Stomach (tissue), 9 donors: ENCODE results near the gene ITFG2. TPM values are rescaled to one million over a fixed set of nuclear protein-coding genes. Genes with fewer than 3 reads are reported as not detected.

ENCODE experiments used
- DNase-seq, 2 donors: peaks; one replicate each; pipeline versions ENCODE4 v3.0.0 to v3.0.0-alpha.2; 2013 to 2019
- H3K27ac ChIP-seq, 5 donors: fragments of 200-600 bp in 4 of 5; sonication (generic) in 4 of 5; one replicate each; pipeline ENCODE4 v1.5.1; 2013 to 2019; ENCODE audit warnings: mild to moderate bottlenecking in 1 of 5, moderate library complexity in 1 of 5
- H3K27me3 ChIP-seq, 3 donors: fragments of 200-600 bp; sonication (generic); one replicate each; pipeline ENCODE4 v1.5.1; 2017 to 2019; ENCODE audit warnings: mixed run types in 1 of 3
- H3K36me3 ChIP-seq, 4 donors: fragments of 200-600 bp; sonication (generic); 1 replicate in 3 of 4; 2 replicates in 1 of 4; pipeline ENCODE4 v1.5.1; 2016 to 2019
- H3K4me1 ChIP-seq, 4 donors: fragments of 200-600 bp; sonication (generic); one replicate each; pipeline ENCODE4 v1.5.1; 2016 to 2019
- H3K4me3 ChIP-seq, 4 donors: fragments of 200-600 bp; sonication (generic) in 3 of 4; one replicate each; pipeline ENCODE4 v1.5.1; 2016 to 2019; ENCODE audit warnings: mild to moderate bottlenecking in 1 of 4
- H3K9me3 ChIP-seq, 4 donors: fragments of 200-600 bp; sonication (generic); one replicate each; pipeline ENCODE4 v1.5.1; 2016 to 2019
- CTCF ChIP-seq, 7 experiments: fragments of 450-650 bp in 4 of 7; fragments of 200-600 bp in 3 of 7; sonication (generic) in 3 of 7; IDR thresholded peaks; one replicate each; pipeline ENCODE4 v1.5.1; 2016 to 2019; ENCODE audit warnings: antibody characterized with exemption in 7 of 7, control low read depth in 2 of 7, mild to moderate bottlenecking in 1 of 7
- EP300 ChIP-seq: sonication (generic); formaldehyde crosslinking; IDR thresholded peaks from one replicate; pipeline ENCODE4 v1.6.1; 2017; ENCODE audit warnings: antibody characterized with exemption
- POLR2A ChIP-seq, 4 donors: fragments of 450-650 bp; IDR thresholded peaks; one replicate each; pipeline ENCODE4 v1.6.1; 2016; ENCODE audit warnings: antibody characterized with exemption in 4 of 4, control low read depth in 2 of 4, mild to moderate bottlenecking in 1 of 4, moderate library complexity in 1 of 4
- POLR2AphosphoS5 ChIP-seq, 3 donors: sonication (generic); formaldehyde crosslinking; IDR thresholded peaks; one replicate each; pipeline ENCODE4 v1.6.1; 2016; ENCODE audit warnings: antibody characterized with exemption in 3 of 3
- WGBS, 5 donors: extraction: QIAGEN DNeasy Blood & Tissue Kit in 3 of 5; methylation state at CpG; one replicate each; pipeline versions ENCODE4 v1.1.5 to v1.1.7; 2013 to 2018; 5-methylcytosine and 5-hydroxymethylcytosine counted together
- intact Hi-C: fragments of 100-400 bp; cut with DNase I; formaldehyde crosslinking; loops from one replicate; pipeline ENCODE4 v1.15.1; 2023; ENCODE audit warnings: low total_unique reads
- polyA plus RNA-seq, 3 donors: library from polyadenylated mRNA; stranded (reverse); fragments of 200-250 nt; gene quantifications; one replicate each; pipeline ENCODE4 v1.2.3, GENCODE V29; 2013
- total RNA-seq, 5 donors: library from RNA; depleted of rRNA; stranded (reverse); fragments of >200 nt; gene quantifications; one replicate each; pipeline versions ENCODE4 v1.1.0 to v1.2.3, GENCODE V29; 2014 to 2016
- donor health status: healthy with polysubstance abuse.
- donor health status: Bipolar disorder and iron deficiency.
- donor health status: healthy.

The ITFG2 gene
- total and polyA plus RNA-seq, 8 donors: 14.9 to 208 (median 46.4) TPM

GRCh38 chr12:2826036-2826435 lies 13.6 kb downstream of the ITFG2 start:
- DNase-seq: no peak
- intact Hi-C loops: no loop called here
- H3K27me3 ChIP-seq: no peaks in the 10 kb centered on the region
- WGBS, 5 donors: 92 to 99% (median 97%) methylated on average over 3 of the region's 3 CpGs
- H3K9me3 ChIP-seq: no peaks in the 10 kb centered on the region
- H3K36me3 ChIP-seq: peaks cover 60 to 100% (median 100%) of the 10 kb centered on the region in 4 donors
- H3K27ac ChIP-seq: no peak overlapping the region
- H3K4me3 ChIP-seq: no peak overlapping the region
- TF ChIP-seq POLR2A (IDR thresholded peaks at IDR 0.05): no peak
- TF ChIP-seq CTCF (IDR thresholded peaks at IDR 0.05): no peak
- TF ChIP-seq EP300: no peak
- TF ChIP-seq POLR2AphosphoS5 (IDR thresholded peaks at IDR 0.05): no peak
- no peaks in the 10 kb centered on the region for H3K4me1 ChIP-seq

GRCh38 chr12:2826721-2827515 lies 14.4 kb downstream of the ITFG2 start:
- no peak for TF ChIP-seq EP300
- intact Hi-C loops: no loop called here
- peaks cover 52 to 100% (median 100%) of the 10 kb centered on the region in 4 donors for H3K36me3 ChIP-seq
- WGBS, 5 donors: 84 to 91% (median 90%) methylated on average over 14 of the region's 14 CpGs
- H3K4me1 ChIP-seq: no peaks in the 10 kb centered on the region
- no peak overlapping the region for H3K4me3 ChIP-seq
- H3K27me3 ChIP-seq: no peaks in the 10 kb centered on the region
- no peak overlapping the region for H3K27ac ChIP-seq
- DNase-seq: no peak
- no peaks in the 10 kb centered on the region for H3K9me3 ChIP-seq

GRCh38 chr12:2829275-2829674 lies 16.8 kb downstream of the ITFG2 start:
- intact Hi-C loops: no loop called here
- Histone ChIP-seq H3K27ac (no peak overlapping the region), H3K36me3 (peaks cover 29 to 80% (median 80%) of the 10 kb centered on the region in 4 donors), H3K9me3 (no peaks in the 10 kb centered on the region), H3K4me1 (peaks cover 0 to 8% (median 2%) of the 10 kb centered on the region in 4 donors), H3K4me3 (no peak overlapping the region), H3K27me3 (no peaks in the 10 kb centered on the region)
- TF ChIP-seq POLR2AphosphoS5 (IDR thresholded peaks at IDR 0.05) (no peak), POLR2A (IDR thresholded peaks at IDR 0.05) (no peak), EP300 (no peak), CTCF (IDR thresholded peaks at IDR 0.05) (no peak)
- 90 to 97% (median 92%) methylated on average over 6 of the region's 6 CpGs for WGBS, 5 donors
- no peak for DNase-seq

GRCh38 chr12:2832550-2833127 lies 20.2 kb downstream of the ITFG2 start:
- intact Hi-C loops: no loop called here
- Histone ChIP-seq H3K27ac (no peak overlapping the region), H3K9me3 (no peaks in the 10 kb centered on the region), H3K4me1 (peaks cover 9 to 19% (median 12%) of the 10 kb centered on the region in 4 donors), H3K27me3 (peaks cover 0 to 6% (median 0%) of the 10 kb centered on the region in 3 donors), H3K36me3 (peaks cover 0 to 47% (median 46%) of the 10 kb centered on the region in 4 donors), H3K4me3 (no peak overlapping the region)
- TF ChIP-seq CTCF (IDR thresholded peaks at IDR 0.05) (no peak), EP300 (no peak), POLR2AphosphoS5 (IDR thresholded peaks at IDR 0.05) (no peak), POLR2A (IDR thresholded peaks at IDR 0.05) (no peak)
- 70 to 82% (median 78%) methylated on average over 6 of the region's 6 CpGs for WGBS, 5 donors
- DNase-seq: no peak

GRCh38 chr12:2833327-2833726 lies 20.9 kb downstream of the ITFG2 start:
- no peak overlapping the region for H3K27ac ChIP-seq
- H3K4me3 ChIP-seq: no peak overlapping the region
- intact Hi-C loops: no loop called here
- peaks cover 9 to 19% (median 12%) of the 10 kb centered on the region in 4 donors for H3K4me1 ChIP-seq
- whole genome bisulfite sequencing, 5 donors: 42 to 66% (median 60%) methylated on average over 5 of the region's 5 CpGs
- peaks cover 0 to 6% (median 0%) of the 10 kb centered on the region in 3 donors for H3K27me3 ChIP-seq
- no peaks in the 10 kb centered on the region for H3K9me3 ChIP-seq
- TF ChIP-seq EP300: no peak
- TF ChIP-seq CTCF (IDR thresholded peaks at IDR 0.05): no peak
- no peak for TF ChIP-seq POLR2A (IDR thresholded peaks at IDR 0.05)
- TF ChIP-seq POLR2AphosphoS5 (IDR thresholded peaks at IDR 0.05): no peak
- DNase-seq: no peak
- H3K36me3 ChIP-seq: peaks cover 0 to 47% (median 44%) of the 10 kb centered on the region in 4 donors
